ENCODE data around the gene SLC7A5. TPM values are rescaled to one million over a fixed set of nuclear protein-coding genes. Genes with fewer than 3 reads are reported as not detected.
"Not testable (repeated sequence)": the region's sequence is repeated elsewhere in the genome, so short reads cannot be mapped to it uniquely, and the experiment has no call there.

The SLC7A5 gene
- total RNA-seq, 2 experiments from 2014 or later, result 140 to 283 TPM

GRCh38 chr16:87897521-87898505 lies 28.5 kb upstream of the SLC7A5 start:
- H3K27ac ChIP-seq (ENCODE audit: low read depth, low read length, poor library complexity, severe bottlenecking), result no peak overlapping the region
- ChIA-PET POLR2A (interaction anchor here (1.1 kb wide), 1 partner anchor 23 kb away, joined by 3 read pairs; no protein-coding TSS in a partner anchor), CTCF (ENCODE audit: unreplicated experiment) (no interaction called here)
- BruUV-seq (replicated peaks), result no TSS peak
- no peak overlapping the region for H3K4me3 ChIP-seq (ENCODE audit: low read depth, low read length, poor library complexity, severe bottlenecking)
- intact Hi-C loops (cut with micrococcal nuclease; ENCODE audit: unreplicated experiment), result no loop called here
- H3K36me3 ChIP-seq (ENCODE audit: insufficient read depth, low read length), result no peaks in the 10 kb centered on the region
- no peaks in the 10 kb centered on the region for H3K9me2 ChIP-seq (ENCODE audit: insufficient read depth, low read length)
- TF ChIP-seq CTCF (conservative IDR thresholded peaks at IDR 0.05; ENCODE audit: low read length) (no peak), EZH2phosphoT487 (IDR thresholded peaks at IDR 0.05; ENCODE audit: borderline replicate concordance, low read depth, low read length) (no peak)
- H2AFZ ChIP-seq (ENCODE audit: low read length), result peak overlapping the region; percentile 36; the same call in 1 of the 2 replicates
- no peaks in the 10 kb centered on the region for H3K9me3 ChIP-seq (ENCODE audit: low read length)
- DNase-seq (ENCODE audit: low spot score), result peak; percentile 16
- peak overlapping the region; percentile 34; the same call in 1 of the 2 replicates for H3K4me2 ChIP-seq (ENCODE audit: low read length)
- peaks cover 37% of the 10 kb centered on the region for H3K4me1 ChIP-seq (ENCODE audit: insufficient read depth, low read length, poor library complexity, severe bottlenecking)
- H4K20me1 ChIP-seq (ENCODE audit: insufficient read depth, low read length), result no peaks in the 10 kb centered on the region
- H3K79me2 ChIP-seq (ENCODE audit: insufficient read depth, low read depth, low read length), result no peaks in the 10 kb centered on the region

- DNase-seq (ENCODE audit: low spot score); H3K9me3 ChIP-seq (ENCODE audit: low read length); H4K20me1 ChIP-seq (ENCODE audit: insufficient read depth, low read length); H3K27ac ChIP-seq (ENCODE audit: low read depth, low read length, poor library complexity, severe bottlenecking); H3K4me3 ChIP-seq (ENCODE audit: low read depth, low read length, poor library complexity, severe bottlenecking); H3K79me2 ChIP-seq (ENCODE audit: insufficient read depth, low read depth, low read length); CTCF ChIA-PET (ENCODE audit: unreplicated experiment); H3K9me2 ChIP-seq (ENCODE audit: insufficient read depth, low read length); H3K36me3 ChIP-seq (ENCODE audit: insufficient read depth, low read length); H3K4me2 ChIP-seq (ENCODE audit: low read length); intact Hi-C loops (cut with micrococcal nuclease; ENCODE audit: unreplicated experiment); BruUV-seq (replicated peaks): not testable (repeated sequence)
- H2AFZ ChIP-seq (ENCODE audit: low read length), result peak overlapping the region; percentile 36; the same call in 1 of the 2 replicates
- POLR2A ChIA-PET, result interaction anchor here (1.1 kb wide), 1 partner anchor 24 kb away, joined by 3 read pairs; no protein-coding TSS in a partner anchor
- H3K4me1 ChIP-seq (ENCODE audit: insufficient read depth, low read length, poor library complexity, severe bottlenecking), result peaks cover 37% of the 10 kb centered on the region
These were observed 27.7 kb upstream of the SLC7A5 start for GRCh38 chr16:87896924-87897520.

GRCh38 chr16:87896176-87896890 lies 27.0 kb upstream of the SLC7A5 start:
- H3K4me3 ChIP-seq (ENCODE audit: low read depth, low read length, poor library complexity, severe bottlenecking); intact Hi-C loops (cut with micrococcal nuclease; ENCODE audit: unreplicated experiment); DNase-seq (ENCODE audit: low spot score); CTCF ChIA-PET (ENCODE audit: unreplicated experiment); BruUV-seq (replicated peaks); H3K9me2 ChIP-seq (ENCODE audit: insufficient read depth, low read length); H3K27ac ChIP-seq (ENCODE audit: low read depth, low read length, poor library complexity, severe bottlenecking); H4K20me1 ChIP-seq (ENCODE audit: insufficient read depth, low read length); H3K9me3 ChIP-seq (ENCODE audit: low read length); H3K79me2 ChIP-seq (ENCODE audit: insufficient read depth, low read depth, low read length); H3K36me3 ChIP-seq (ENCODE audit: insufficient read depth, low read length): not testable (repeated sequence)
- peaks cover 37% of the 10 kb centered on the region for H3K4me1 ChIP-seq (ENCODE audit: insufficient read depth, low read length, poor library complexity, severe bottlenecking)
- peak overlapping the region; percentile 16 for H3K4me2 ChIP-seq (ENCODE audit: low read length)
- POLR2A ChIA-PET, result interaction anchor here (0.7 kb wide), 2 partner anchors 94 to 1455 kb away, joined by 3 to 5 read pairs; no protein-coding TSS in a partner anchor
- peak overlapping the region; percentile 55; the same call in 1 of the 2 replicates for H2AFZ ChIP-seq (ENCODE audit: low read length)
